ENCODE results near the gene SYT3. TPM values are rescaled to one million over a fixed set of nuclear protein-coding genes. Genes with fewer than 3 reads are reported as not detected.

SYT3 gene, protein sequence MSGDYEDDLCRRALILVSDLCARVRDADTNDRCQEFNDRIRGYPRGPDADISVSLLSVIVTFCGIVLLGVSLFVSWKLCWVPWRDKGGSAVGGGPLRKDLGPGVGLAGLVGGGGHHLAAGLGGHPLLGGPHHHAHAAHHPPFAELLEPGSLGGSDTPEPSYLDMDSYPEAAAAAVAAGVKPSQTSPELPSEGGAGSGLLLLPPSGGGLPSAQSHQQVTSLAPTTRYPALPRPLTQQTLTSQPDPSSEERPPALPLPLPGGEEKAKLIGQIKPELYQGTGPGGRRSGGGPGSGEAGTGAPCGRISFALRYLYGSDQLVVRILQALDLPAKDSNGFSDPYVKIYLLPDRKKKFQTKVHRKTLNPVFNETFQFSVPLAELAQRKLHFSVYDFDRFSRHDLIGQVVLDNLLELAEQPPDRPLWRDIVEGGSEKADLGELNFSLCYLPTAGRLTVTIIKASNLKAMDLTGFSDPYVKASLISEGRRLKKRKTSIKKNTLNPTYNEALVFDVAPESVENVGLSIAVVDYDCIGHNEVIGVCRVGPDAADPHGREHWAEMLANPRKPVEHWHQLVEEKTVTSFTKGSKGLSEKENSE
- total RNA-seq (2014; rRNA removed; shearing (Covaris generic)), result 0.60 and 0.61 TPM in 2 replicates

DNA sequence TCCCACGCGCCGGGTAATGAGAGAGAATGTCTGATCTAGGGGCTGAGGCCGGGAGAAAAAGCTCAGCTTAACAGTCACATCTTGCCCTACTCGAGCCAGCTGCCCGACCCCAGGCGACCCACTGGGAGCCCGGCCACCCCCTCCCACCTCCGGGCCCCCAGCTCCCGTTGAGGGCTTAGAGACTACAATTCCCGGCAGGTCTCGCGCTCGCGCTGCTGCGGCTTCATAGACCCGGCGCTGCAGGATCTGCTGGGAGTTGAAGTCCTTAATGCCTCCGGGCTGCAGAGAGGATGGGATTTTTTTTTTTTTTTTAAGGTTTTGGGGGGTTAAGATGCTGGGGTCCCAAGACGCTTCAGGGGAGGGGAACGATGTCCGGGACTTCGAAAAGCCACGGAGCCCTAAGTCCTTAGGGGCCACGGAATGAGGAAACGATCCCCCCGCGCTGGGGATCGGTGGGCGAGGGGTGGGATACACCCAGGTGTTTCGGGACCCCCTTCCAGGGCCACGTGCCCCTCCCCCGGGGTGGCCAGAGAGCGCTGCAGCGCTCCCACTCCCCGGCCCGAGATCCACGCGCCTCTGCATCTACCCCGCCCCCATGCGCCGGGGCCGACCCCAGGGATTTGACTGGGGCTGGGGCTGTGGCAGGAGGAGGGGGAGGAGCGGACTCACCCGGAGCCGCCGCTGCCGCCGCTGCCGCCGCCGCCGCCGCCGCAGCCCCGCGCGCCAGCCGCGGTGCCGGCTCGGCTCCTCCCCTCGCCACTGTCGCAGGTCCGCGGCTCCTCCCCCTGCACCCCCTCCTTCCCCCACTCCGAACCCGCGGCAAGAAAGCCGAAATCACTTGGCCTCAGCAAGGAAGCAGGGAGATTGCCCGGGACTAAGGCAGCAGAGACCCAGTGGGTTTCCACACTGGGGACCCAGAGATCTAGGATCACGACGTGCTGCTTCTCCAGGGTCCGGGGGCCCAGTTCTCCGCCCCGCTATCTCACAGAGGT, at the start of gene SYT3:
Gene SYT3, minus strand, starts transcription at position 761 of the 992 bp plus-strand sequence. CDS start 2,470 bp downstream, outside the sequence.

DNA sequence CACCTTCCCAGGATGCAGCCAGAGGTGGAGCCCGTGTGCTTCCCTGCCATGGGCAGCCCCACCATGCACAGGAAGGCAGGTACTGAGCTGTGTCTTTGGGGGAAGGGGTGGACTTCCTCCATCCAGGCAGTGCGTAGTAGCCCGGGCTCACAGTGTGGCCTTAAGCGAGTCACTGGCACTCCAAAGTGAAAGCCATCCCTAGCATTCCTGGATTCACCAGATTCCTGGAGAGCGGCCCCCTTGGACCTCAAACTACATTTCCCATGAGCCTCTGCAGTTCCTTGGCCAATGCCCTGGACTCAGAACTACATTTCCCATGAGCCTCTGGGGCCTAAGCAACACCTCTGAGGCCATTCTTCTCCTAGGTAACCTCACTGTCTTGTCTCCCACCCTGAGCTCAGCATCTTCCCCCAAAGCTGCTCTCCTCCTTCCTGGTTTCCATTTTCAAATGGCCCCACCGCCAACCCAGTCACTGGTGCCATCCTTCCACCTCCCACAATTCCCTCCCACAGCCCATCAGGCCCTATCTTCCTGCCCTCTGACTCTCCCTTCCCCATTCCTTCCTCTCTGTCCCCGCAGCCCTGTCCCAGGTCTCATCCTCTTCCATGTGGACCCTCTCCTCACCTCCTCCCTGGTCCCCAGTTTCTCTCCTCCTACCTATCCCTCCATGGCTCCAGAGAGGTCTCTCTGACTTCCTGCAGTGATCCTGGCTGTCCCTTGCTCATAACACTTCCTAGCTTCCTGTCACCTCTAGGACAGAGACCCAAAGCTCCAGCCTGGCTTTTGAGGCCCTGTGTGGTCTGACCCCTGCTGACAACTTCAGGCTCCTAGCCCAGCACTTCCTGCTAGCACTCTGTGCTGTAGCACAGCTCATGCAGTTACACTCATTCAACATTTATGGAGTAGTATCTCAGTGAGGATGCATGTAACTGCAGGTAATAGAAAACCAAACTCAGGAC, 10.0 kb upstream of the SYT3 start, which contains the start of gene C19orf81:
Gene C19orf81, plus strand, starts transcription at position 13 of the 959 bp plus-strand sequence. Its CDS starts 0 bp downstream, at position 13.

Other genes starting within 250 kb of the SYT3 start
- gene SPIB, start 220.9 kb downstream of the SYT3 start, total RNA-seq (2014; rRNA removed; shearing (Covaris generic)), result 0.11 TPM in 1 of 2 replicates, not detected in the other
- gene MYBPC2, start 207.0 kb downstream of the SYT3 start, total RNA-seq (2014; rRNA removed; shearing (Covaris generic)), result not detected in 2 replicates
- gene EMC10, start 163.4 kb downstream of the SYT3 start, total RNA-seq (2014; rRNA removed; shearing (Covaris generic)), result 40.9 and 44.9 TPM in 2 replicates
- 0.15 and 0.88 TPM in 2 replicates for gene GARIN5A, start 163.0 kb downstream of the SYT3 start, total RNA-seq (2014; rRNA removed; shearing (Covaris generic))
- gene JOSD2, start 128.7 kb downstream of the SYT3 start, total RNA-seq (2014; rRNA removed; shearing (Covaris generic)), result 42.8 and 58.6 TPM in 2 replicates
- gene ASPDH, start 126.0 kb downstream of the SYT3 start, total RNA-seq (2014; rRNA removed; shearing (Covaris generic)), result not detected in 2 replicates
- 7.4 and 8.4 TPM in 2 replicates for gene LRRC4B, start 71.4 kb downstream of the SYT3 start, total RNA-seq (2014; rRNA removed; shearing (Covaris generic))
- 5.2 and 13.8 TPM in 2 replicates for gene C19orf81, start 9.6 kb upstream of the SYT3 start, total RNA-seq (2014; rRNA removed; shearing (Covaris generic))
- 0.77 and 1.4 TPM in 2 replicates for gene SHANK1, start 79.9 kb upstream of the SYT3 start, total RNA-seq (2014; rRNA removed; shearing (Covaris generic))
- 17.3 and 17.7 TPM in 2 replicates for gene CLEC11A, start 83.5 kb upstream of the SYT3 start, total RNA-seq (2014; rRNA removed; shearing (Covaris generic))
- gene GPR32, start 130.6 kb upstream of the SYT3 start, total RNA-seq (2014; rRNA removed; shearing (Covaris generic)), result not detected in 2 replicates
- not detected in 2 replicates for gene ACP4, start 150.5 kb upstream of the SYT3 start, total RNA-seq (2014; rRNA removed; shearing (Covaris generic))
- not detected in 2 replicates for gene KLK1, start 183.9 kb upstream of the SYT3 start, total RNA-seq (2014; rRNA removed; shearing (Covaris generic))
- not detected in 2 replicates for gene KLK15, start 193.7 kb upstream of the SYT3 start, total RNA-seq (2014; rRNA removed; shearing (Covaris generic))
- gene KLK3, start 215.0 kb upstream of the SYT3 start, total RNA-seq (2014; rRNA removed; shearing (Covaris generic)), result not detected in 2 replicates
- gene KLK2, start 233.6 kb upstream of the SYT3 start, total RNA-seq (2014; rRNA removed; shearing (Covaris generic)), result 0.50 and 1.5 TPM in 2 replicates